PC-3 (cell line): ENCODE results near the gene FAM229A. TPM values are rescaled to one million over a fixed set of nuclear protein-coding genes. Genes with fewer than 3 reads are reported as not detected.
A peak's percentile ranks its signal among the peaks of the same experiment; 100 is the strongest.

ENCODE experiments used
- ATAC-seq: fragments of 200-7000 bp; cut with Tn5 transposase; 2 replicates; pipeline ENCODE4 v1.9.1; 2020; ENCODE audit warnings: mild to moderate bottlenecking, moderate library complexity
- BruUV-seq: library from RNA; stranded (reverse); fragments of 400-500 nt; replicated peaks from 2 replicates; lab custom pipeline; 2021; lab: Mats Ljungman, UMichigan
- CTCF ChIA-PET: fragments of 300-600 bp; sonication (Branson Sonifier 250); formaldehyde crosslinking; loops from one replicate; lab custom pipeline; 2022; ENCODE audit warnings: antibody characterized with exemption; lab: Charles Lee
- POLR2A ChIA-PET: fragments of 300-600 bp; sonication (Branson Sonifier 250); formaldehyde crosslinking; loops from one replicate; lab custom pipeline; 2022; ENCODE audit warnings: antibody characterized with exemption; ENCODE audit not compliant: unreplicated experiment; lab: Charles Lee
- DNase-seq: peaks from one replicate; pipeline ENCODE4 v3.0.0-alpha.2; 2015
- H2AFZ ChIP-seq: fragments of 300-600 bp; sonication (generic); 2 replicates; pipeline ENCODE4 v1.6.0; 2016; ENCODE audit warnings: antibody characterized with exemption, low read length
- H3F3A ChIP-seq: fragments of 300-600 bp; sonication (generic); one replicate; pipeline ENCODE4 v1.6.0; 2017; ENCODE audit warnings: antibody characterized with exemption, low read length, control low read depth, mild to moderate bottlenecking; ENCODE audit not compliant: unreplicated experiment
- H3K27ac ChIP-seq: fragments of 300-600 bp; sonication (generic); 2 replicates; pipeline ENCODE4 v1.5.1; 2016; ENCODE audit warnings: mild to moderate bottlenecking, low read length
- H3K27me3 ChIP-seq: fragments of 300-600 bp; sonication (generic); 2 replicates; pipeline ENCODE4 v1.6.1; 2016; ENCODE audit warnings: low read length, mixed read lengths
- H3K36me3 ChIP-seq: fragments of 300-600 bp; sonication (generic); 2 replicates; pipeline ENCODE4 v1.6.1; 2016; ENCODE audit warnings: low read depth, mixed run types, low read length, mixed read lengths
- H3K4me1 ChIP-seq: fragments of 300-600 bp; sonication (generic); 2 replicates; pipeline ENCODE4 v1.5.1; 2016; ENCODE audit warnings: low read length; ENCODE audit not compliant: insufficient read depth
- H3K4me2 ChIP-seq: fragments of 300-600 bp; sonication (generic); 2 replicates; pipeline ENCODE4 v1.6.0; 2016; ENCODE audit warnings: low read length
- H3K4me3 ChIP-seq: fragments of 300-600 bp; sonication (generic); 2 replicates; pipeline ENCODE4 v1.5.1; 2016; ENCODE audit warnings: mild to moderate bottlenecking, low read length, mixed read lengths
- H3K79me2 ChIP-seq: fragments of 300-600 bp; sonication (generic); 2 replicates; pipeline ENCODE4 v1.6.1; 2017; ENCODE audit warnings: low read length, mixed read lengths
- H3K9ac ChIP-seq: fragments of 300-600 bp; sonication (generic); 2 replicates; pipeline ENCODE4 v1.6.0; 2016; ENCODE audit warnings: mild to moderate bottlenecking, low read length
- H3K9me2 ChIP-seq: fragments of 300-600 bp; sonication (generic); replicated peaks from 2 replicates; pipeline ENCODE4 v1.6.1; 2016; ENCODE audit warnings: mixed run types, low read length, mixed read lengths
- H3K9me3 ChIP-seq: fragments of 300-600 bp; sonication (generic); 2 replicates; pipeline ENCODE4 v1.6.1; 2016; ENCODE audit warnings: low read length, mixed read lengths
- H4K20me1 ChIP-seq: fragments of 300-600 bp; sonication (generic); 2 replicates; pipeline ENCODE4 v1.6.1; 2016; ENCODE audit warnings: low read length, mixed read lengths
- EZH2 ChIP-seq: fragments of 300-600 bp; sonication (generic); IDR thresholded peaks from one replicate; pipeline ENCODE4 v1.6.1; 2017; ENCODE audit warnings: antibody characterized with exemption, mild to moderate bottlenecking, low read length; ENCODE audit not compliant: unreplicated experiment
- EZH2phosphoT487 ChIP-seq: fragments of 300-600 bp; sonication (generic); IDR thresholded peaks from 2 replicates; pipeline ENCODE4 v1.6.1; 2018; ENCODE audit warnings: mild to moderate bottlenecking, antibody characterized with exemption, low read length, borderline replicate concordance
- intact Hi-C: fragments of 100-400 bp; cut with micrococcal nuclease; formaldehyde crosslinking; loops from 2 replicates; pipeline ENCODE4 v1.9.0; 2023
- total RNA-seq: library from RNA; depleted of rRNA; stranded (reverse); fragments of >200 nt; gene quantifications from 2 replicates; pipeline ENCODE4 v1.2.3, GENCODE V29; 2014
- TF ChIP-seq, protein P1 (sequence below): fragments of 300-600 bp; sonication (generic); conservative IDR thresholded peaks from 2 replicates; pipeline ENCODE4 v1.5.1; 2017; ENCODE audit warnings: antibody characterized with exemption, low read depth, mild to moderate bottlenecking, low read length

FAM229A gene
- total RNA-seq, 1 experiment from 2014 or later = 3.0 TPM

DNA sequence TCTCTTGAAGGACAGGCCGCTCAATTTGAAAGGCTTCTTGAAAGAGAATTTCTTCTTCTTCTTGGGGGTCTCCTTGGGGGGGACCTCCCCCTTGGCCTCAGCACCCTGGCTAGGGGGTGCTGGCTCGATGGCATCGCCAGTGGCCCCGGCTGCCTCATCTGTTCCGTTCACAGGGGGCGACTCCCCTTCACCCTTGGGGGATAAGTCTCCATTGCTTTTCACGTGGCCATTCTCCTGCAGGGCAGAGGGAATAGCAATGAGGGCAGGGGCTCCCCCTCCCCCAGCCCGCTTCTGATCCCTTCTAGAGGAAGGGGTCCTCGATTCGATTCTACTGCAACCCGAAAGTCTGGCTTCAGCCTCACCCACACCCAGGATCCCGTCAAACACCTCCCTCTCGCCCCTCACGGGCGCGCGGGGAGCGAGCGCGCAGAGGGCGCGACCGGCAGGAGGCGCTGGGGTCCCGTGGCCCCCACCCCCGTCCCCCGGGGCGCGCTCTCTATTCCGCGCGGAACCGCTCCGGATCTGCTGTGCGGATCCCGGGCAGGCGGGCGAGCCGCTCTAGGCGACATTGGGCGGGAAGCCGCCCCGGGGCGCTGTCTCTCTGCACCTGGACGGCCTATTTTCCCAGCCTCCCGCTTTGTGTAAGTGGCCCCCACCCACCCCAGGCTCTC is 27.3 kb downstream of the FAM229A start:
- peak overlapping the region; percentile 72 for H3K9ac ChIP-seq
- intact Hi-C loops = loop anchor here (5.0 kb wide), 1 partner anchor 93 kb away; no protein-coding TSS in a partner anchor

DNA sequence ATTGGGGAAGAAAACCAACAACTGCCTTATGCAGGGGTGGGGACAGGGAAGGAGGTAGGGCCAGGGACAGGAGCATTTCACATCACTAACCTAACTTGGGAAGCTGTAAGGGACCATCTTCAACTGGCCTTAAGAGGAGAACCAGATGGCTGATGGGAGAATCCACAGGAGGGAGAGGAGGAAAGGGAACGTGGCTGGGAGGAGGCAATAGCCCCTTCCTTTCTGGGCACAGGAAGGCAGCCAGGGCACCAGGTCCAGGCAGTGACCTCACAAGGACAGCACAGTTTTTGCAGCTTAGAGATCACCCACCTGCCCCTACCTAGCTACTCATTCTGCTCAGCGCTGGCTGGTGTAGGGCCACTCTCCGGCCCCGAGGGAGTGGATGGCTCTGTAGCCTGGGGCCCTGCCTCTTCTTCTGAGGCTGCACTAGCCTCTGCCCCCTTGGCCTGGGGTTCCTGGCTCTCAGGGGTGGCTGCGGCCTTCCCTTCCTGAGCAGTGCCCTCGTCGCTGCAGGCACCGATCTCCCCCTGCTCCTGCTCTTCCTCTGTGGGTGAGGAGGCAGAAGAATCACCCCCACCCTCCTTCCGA is 27.9 kb downstream of the FAM229A start:
- H3K4me1 ChIP-seq = peaks cover 62% of the 10 kb centered on the region
- intact Hi-C loops = loop anchor here (5.0 kb wide), 1 partner anchor 92 kb away; no protein-coding TSS in a partner anchor
- DNase-seq (no peak), ATAC-seq (0 out of 2 replicates have a peak, but pooled peaks have one; percentile 3)
- peaks cover 3% of the 10 kb centered on the region for H3F3A ChIP-seq
- no peak overlapping the region for H3K27ac ChIP-seq
- H3K9me2 ChIP-seq = no peaks in the 10 kb centered on the region
- CTCF ChIA-PET = interaction anchor here (0.8 kb wide), 1 partner anchor 13 kb away, joined by 5 read pairs; no protein-coding TSS in a partner anchor
- BruUV-seq = no TSS peak
- POLR2A ChIA-PET = no interaction called here
- peak overlapping the region; percentile 98 for H3K4me2 ChIP-seq
- peaks cover 27% of the 10 kb centered on the region for H3K36me3 ChIP-seq
- peaks cover 27% of the 10 kb centered on the region for H4K20me1 ChIP-seq
- H3K27me3 ChIP-seq = no peaks in the 10 kb centered on the region
- no peak for TF ChIP-seq EZH2phosphoT487
- TF ChIP-seq EZH2 = no peak
- TF ChIP-seq, protein P1, sequence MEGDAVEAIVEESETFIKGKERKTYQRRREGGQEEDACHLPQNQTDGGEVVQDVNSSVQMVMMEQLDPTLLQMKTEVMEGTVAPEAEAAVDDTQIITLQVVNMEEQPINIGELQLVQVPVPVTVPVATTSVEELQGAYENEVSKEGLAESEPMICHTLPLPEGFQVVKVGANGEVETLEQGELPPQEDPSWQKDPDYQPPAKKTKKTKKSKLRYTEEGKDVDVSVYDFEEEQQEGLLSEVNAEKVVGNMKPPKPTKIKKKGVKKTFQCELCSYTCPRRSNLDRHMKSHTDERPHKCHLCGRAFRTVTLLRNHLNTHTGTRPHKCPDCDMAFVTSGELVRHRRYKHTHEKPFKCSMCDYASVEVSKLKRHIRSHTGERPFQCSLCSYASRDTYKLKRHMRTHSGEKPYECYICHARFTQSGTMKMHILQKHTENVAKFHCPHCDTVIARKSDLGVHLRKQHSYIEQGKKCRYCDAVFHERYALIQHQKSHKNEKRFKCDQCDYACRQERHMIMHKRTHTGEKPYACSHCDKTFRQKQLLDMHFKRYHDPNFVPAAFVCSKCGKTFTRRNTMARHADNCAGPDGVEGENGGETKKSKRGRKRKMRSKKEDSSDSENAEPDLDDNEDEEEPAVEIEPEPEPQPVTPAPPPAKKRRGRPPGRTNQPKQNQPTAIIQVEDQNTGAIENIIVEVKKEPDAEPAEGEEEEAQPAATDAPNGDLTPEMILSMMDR = no peak
- peaks cover 23% of the 10 kb centered on the region for H3K79me2 ChIP-seq
- H3K4me3 ChIP-seq = peak overlapping the region; percentile 86
- no peak overlapping the region for H2AFZ ChIP-seq
- no peaks in the 10 kb centered on the region for H3K9me3 ChIP-seq
- H3K9ac ChIP-seq = peak overlapping the region; percentile 72

More for the DNA sequence above, 27.3 kb downstream of the FAM229A start:
- H3K36me3 ChIP-seq = peaks cover 22% of the 10 kb centered on the region
- H3K27me3 ChIP-seq = no peaks in the 10 kb centered on the region
- POLR2A ChIA-PET = interaction anchor here (0.7 kb wide), 1 partner anchor 139 kb away, joined by 7 read pairs; no protein-coding TSS in a partner anchor
- peak; percentile 46 for DNase-seq
- H3F3A ChIP-seq = peaks cover 3% of the 10 kb centered on the region
- H3K4me3 ChIP-seq = peak overlapping the region; percentile 86
- CTCF ChIA-PET = no interaction called here
- peaks cover 23% of the 10 kb centered on the region for H3K79me2 ChIP-seq
- H3K4me1 ChIP-seq = peaks cover 67% of the 10 kb centered on the region
- no peak overlapping the region for H2AFZ ChIP-seq
- H4K20me1 ChIP-seq = peaks cover 27% of the 10 kb centered on the region
- TF ChIP-seq EZH2phosphoT487 (no peak), EZH2 (no peak)
- TF ChIP-seq, protein P1 = peak; percentile 75
- no peaks in the 10 kb centered on the region for H3K9me3 ChIP-seq
- peak; percentile 23 for ATAC-seq
- peak overlapping the region; percentile 98 for H3K4me2 ChIP-seq
- no TSS peak for BruUV-seq
- H3K27ac ChIP-seq = no peak overlapping the region
- H3K9me2 ChIP-seq = no peaks in the 10 kb centered on the region
